Stimulated activated memory B cell treated with anti-CD40 and anti-IgM and Interleukin-4, amounts not matched to agents 10 μg/mL and 1 μg/mL and 100 μg/mL, for 72 hours (primary cell): ENCODE measurements around the gene TERC.
"Not testable (repeated sequence)": the region's sequence is repeated elsewhere in the genome, so short reads cannot be mapped to it uniquely, and the experiment has no call there.

Experiments
- ATAC-seq: fragments of 150-1000 bp; cut with Tn5 transposase; 2 replicates; pipeline ENCODE4 v1.10.0; 2021
- H3K27ac Mint-ChIP-seq: one replicate; pipeline ENCODE4 v1.8.0; 2022; ENCODE audit warnings: mild to moderate bottlenecking, mixed read lengths
- H3K27me3 Mint-ChIP-seq: one replicate; pipeline ENCODE4 v1.8.0; 2022; ENCODE audit warnings: mixed read lengths
- H3K36me3 Mint-ChIP-seq: one replicate; pipeline ENCODE4 v1.8.0; 2022; ENCODE audit warnings: mixed read lengths
- H3K4me1 Mint-ChIP-seq: one replicate; pipeline ENCODE4 v1.8.0; 2022; ENCODE audit warnings: mixed read lengths
- H3K4me3 Mint-ChIP-seq: one replicate; pipeline ENCODE4 v1.8.0; 2022; ENCODE audit warnings: mild to moderate bottlenecking, moderate library complexity, mixed read lengths
- H3K9me3 Mint-ChIP-seq: one replicate; pipeline ENCODE4 v1.8.0; 2022; ENCODE audit warnings: mixed read lengths

The TERC gene

GRCh38 chr3:169750665-169751064 is 14.2 kb downstream of the TERC start:
- Mint-ChIP-seq H3K9me3 (no peaks in the 10 kb centered on the region), H3K27me3 (peaks cover 39% of the 10 kb centered on the region), H3K27ac (no peak overlapping the region), H3K4me1 (no peaks in the 10 kb centered on the region), H3K4me3 (no peak overlapping the region), H3K36me3 (no peaks in the 10 kb centered on the region)
- no peak for ATAC-seq

- no peak for ATAC-seq
- H3K27me3 Mint-ChIP-seq = peaks cover 39% of the 10 kb centered on the region
- H3K4me1 Mint-ChIP-seq = no peaks in the 10 kb centered on the region
- no peaks in the 10 kb centered on the region for H3K36me3 Mint-ChIP-seq
- H3K27ac Mint-ChIP-seq = no peak overlapping the region
- H3K9me3 Mint-ChIP-seq = no peaks in the 10 kb centered on the region
- H3K4me3 Mint-ChIP-seq = no peak overlapping the region
Measured at GRCh38 chr3:169748670-169749069, 16.2 kb downstream of the TERC start.

- Mint-ChIP-seq H3K27me3 (peaks cover 39% of the 10 kb centered on the region), H3K4me3 (no peak overlapping the region), H3K9me3 (no peaks in the 10 kb centered on the region), H3K36me3 (no peaks in the 10 kb centered on the region), H3K27ac (no peak overlapping the region), H3K4me1 (no peaks in the 10 kb centered on the region)
- ATAC-seq = no peak
Measured at GRCh38 chr3:169746924-169747323, 17.9 kb downstream of the TERC start.

GRCh38 chr3:169744366-169745054 is 20.4 kb downstream of the TERC start:
- Mint-ChIP-seq H3K4me1 (no peaks in the 10 kb centered on the region), H3K4me3 (no peak overlapping the region), H3K9me3 (no peaks in the 10 kb centered on the region), H3K36me3 (no peaks in the 10 kb centered on the region), H3K27ac (no peak overlapping the region), H3K27me3 (peaks cover 38% of the 10 kb centered on the region)
- ATAC-seq = no peak

- no peak overlapping the region for H3K4me3 Mint-ChIP-seq
- no peak overlapping the region for H3K27ac Mint-ChIP-seq
- no peaks in the 10 kb centered on the region for H3K4me1 Mint-ChIP-seq
- peaks cover 13% of the 10 kb centered on the region for H3K9me3 Mint-ChIP-seq
- ATAC-seq = no peak
- peaks cover 18% of the 10 kb centered on the region for H3K27me3 Mint-ChIP-seq
- peaks cover 6% of the 10 kb centered on the region for H3K36me3 Mint-ChIP-seq
Measured at GRCh38 chr3:169739067-169739466, 25.8 kb downstream of the TERC start.

GRCh38 chr3:169731857-169732256 is 33.0 kb downstream of the TERC start:
- H3K27ac Mint-ChIP-seq = not testable (repeated sequence)
- H3K27me3 Mint-ChIP-seq = peaks cover 68% of the 10 kb centered on the region

GRCh38 chr3:169722724-169723123 is 42.1 kb downstream of the TERC start:
- Mint-ChIP-seq H3K9me3 (peaks cover 10% of the 10 kb centered on the region), H3K27ac (no peak overlapping the region), H3K4me3 (no peak overlapping the region), H3K36me3 (peaks cover 2% of the 10 kb centered on the region), H3K27me3 (peaks cover 38% of the 10 kb centered on the region), H3K4me1 (no peaks in the 10 kb centered on the region)
- no peak for ATAC-seq

More at GRCh38 chr3:169731857-169732256, 33.0 kb downstream of the TERC start:
- not testable (repeated sequence) for ATAC-seq, H3K4me1 Mint-ChIP-seq, H3K36me3 Mint-ChIP-seq, H3K4me3 Mint-ChIP-seq
- H3K9me3 Mint-ChIP-seq = peaks cover 26% of the 10 kb centered on the region

- H3K4me1 Mint-ChIP-seq, H3K4me3 Mint-ChIP-seq, H3K9me3 Mint-ChIP-seq, H3K36me3 Mint-ChIP-seq, H3K27ac Mint-ChIP-seq, ATAC-seq: not testable (repeated sequence)
- peaks cover 59% of the 10 kb centered on the region for H3K27me3 Mint-ChIP-seq
Measured at GRCh38 chr3:169718415-169718814, 46.4 kb downstream of the TERC start.
